ENCODE data around the gene TMEM150B. TPM values are rescaled to one million over a fixed set of nuclear protein-coding genes. Genes with fewer than 3 reads are reported as not detected.

Gene TMEM150B
- total RNA-seq, 4 donors from 2014 or later: 2.6 TPM; not detected in 3

- no peak overlapping the region for H3K4me3 ChIP-seq
- no peaks in the 10 kb centered on the region for H3K27me3 ChIP-seq
- DNase-seq: no peak
- H3K27ac ChIP-seq: no peak overlapping the region
- no peaks in the 10 kb centered on the region for H3K4me1 ChIP-seq
- intact Hi-C loops (cut with DNase I; ENCODE audit: low total_unique reads): no loop called here
- no peaks in the 10 kb centered on the region for H3K9me3 ChIP-seq
- no peak for TF ChIP-seq CTCF (IDR thresholded peaks at IDR 0.05)
- TF ChIP-seq POLR2A (IDR thresholded peaks at IDR 0.05): no peak
- no peaks in the 10 kb centered on the region for H3K36me3 ChIP-seq
These were observed 9.1 kb downstream of the TMEM150B start for GRCh38 chr19:55315956-55316525.

- Histone ChIP-seq H3K27me3 (no peaks in the 10 kb centered on the region), H3K36me3 (no peaks in the 10 kb centered on the region), H3K9me3 (no peaks in the 10 kb centered on the region), H3K4me3 (no peak overlapping the region), H3K4me1 (no peaks in the 10 kb centered on the region), H3K27ac (no peak overlapping the region)
- no peak for DNase-seq
- intact Hi-C loops (cut with DNase I; ENCODE audit: low total_unique reads): no loop called here
- TF ChIP-seq POLR2A (IDR thresholded peaks at IDR 0.05): no peak
- TF ChIP-seq CTCF (IDR thresholded peaks at IDR 0.05): no peak
These were observed 10.7 kb downstream of the TMEM150B start for GRCh38 chr19:55314396-55314795.

- no peak overlapping the region for H3K27ac ChIP-seq
- TF ChIP-seq POLR2A (IDR thresholded peaks at IDR 0.05) (no peak), CTCF (IDR thresholded peaks at IDR 0.05) (no peak)
- intact Hi-C loops (cut with DNase I; ENCODE audit: low total_unique reads): no loop called here
- no peaks in the 10 kb centered on the region for H3K9me3 ChIP-seq
- no peaks in the 10 kb centered on the region for H3K27me3 ChIP-seq
- DNase-seq: no peak
- no peaks in the 10 kb centered on the region for H3K36me3 ChIP-seq
- no peaks in the 10 kb centered on the region for H3K4me1 ChIP-seq
- H3K4me3 ChIP-seq: no peak overlapping the region
These were observed 12.3 kb downstream of the TMEM150B start for GRCh38 chr19:55312621-55313512.

GRCh38 chr19:55311797-55312196 lies 13.3 kb downstream of the TMEM150B start:
- Histone ChIP-seq H3K36me3 (no peaks in the 10 kb centered on the region), H3K27ac (no peak overlapping the region), H3K4me3 (no peak overlapping the region), H3K9me3 (no peaks in the 10 kb centered on the region), H3K4me1 (no peaks in the 10 kb centered on the region), H3K27me3 (no peaks in the 10 kb centered on the region)
- no peak for TF ChIP-seq POLR2A (IDR thresholded peaks at IDR 0.05)
- TF ChIP-seq CTCF (IDR thresholded peaks at IDR 0.05): no peak
- no peak for DNase-seq
- intact Hi-C loops (cut with DNase I; ENCODE audit: low total_unique reads): no loop called here

GRCh38 chr19:55311397-55311796 lies 13.7 kb downstream of the TMEM150B start:
- intact Hi-C loops (cut with DNase I; ENCODE audit: low total_unique reads): no loop called here
- H3K9me3 ChIP-seq: no peaks in the 10 kb centered on the region
- no peak for DNase-seq
- H3K36me3 ChIP-seq: no peaks in the 10 kb centered on the region
- no peaks in the 10 kb centered on the region for H3K4me1 ChIP-seq
- H3K4me3 ChIP-seq: no peak overlapping the region
- TF ChIP-seq POLR2A (IDR thresholded peaks at IDR 0.05): no peak
- TF ChIP-seq CTCF (IDR thresholded peaks at IDR 0.05): no peak
- H3K27ac ChIP-seq: no peak overlapping the region
- H3K27me3 ChIP-seq: no peaks in the 10 kb centered on the region

Measured in uterus (tissue), 4 donors.